Suprapubic skin (tissue), 4 donors: Measurements from ENCODE around the gene CACNA1G. TPM values are rescaled to one million over a fixed set of nuclear protein-coding genes. Genes with fewer than 3 reads are reported as not detected.

Experiments
- DNase-seq, 2 donors: peaks; one replicate each; pipeline ENCODE4 v3.0.0-alpha.2; 2019; ENCODE audit warnings: low spot score in 2 of 2
- H3K27ac ChIP-seq: fragments of 200-600 bp; sonication (generic); one replicate; pipeline ENCODE4 v1.5.1; 2019
- H3K27me3 ChIP-seq: fragments of 200-600 bp; sonication (generic); one replicate; pipeline ENCODE4 v1.5.1; 2019
- H3K36me3 ChIP-seq: fragments of 200-600 bp; sonication (generic); one replicate; pipeline ENCODE4 v1.5.1; 2019
- H3K4me1 ChIP-seq: fragments of 200-600 bp; sonication (generic); one replicate; pipeline ENCODE4 v1.5.1; 2019
- H3K4me3 ChIP-seq: fragments of 200-600 bp; sonication (generic); one replicate; pipeline ENCODE4 v1.5.1; 2019; ENCODE audit warnings: mild to moderate bottlenecking
- H3K9me3 ChIP-seq: fragments of 200-600 bp; sonication (generic); one replicate; pipeline ENCODE4 v1.5.1; 2019
- CTCF ChIP-seq, 2 donors: fragments of 200-600 bp in 1 of 2; fragments of 450-650 bp in 1 of 2; sonication (generic) in 1 of 2; IDR thresholded peaks; one replicate each; pipeline ENCODE4 v1.5.1; 2016 to 2019; ENCODE audit warnings: antibody characterized with exemption in 2 of 2, mild to moderate bottlenecking in 1 of 2, moderate library complexity in 1 of 2
- EP300 ChIP-seq: sonication (generic); formaldehyde crosslinking; IDR thresholded peaks from one replicate; pipeline ENCODE4 v1.6.1; 2017; ENCODE audit warnings: antibody characterized with exemption
- POLR2A ChIP-seq, 2 donors: fragments of 450-650 bp; IDR thresholded peaks; one replicate each; pipeline ENCODE4 v1.6.1; 2017; ENCODE audit warnings: antibody characterized with exemption in 2 of 2, mild to moderate bottlenecking in 2 of 2, moderate library complexity in 2 of 2
- POLR2AphosphoS5 ChIP-seq, 3 donors: sonication (generic); formaldehyde crosslinking; IDR thresholded peaks; one replicate each; pipeline ENCODE4 v1.6.1; 2017; ENCODE audit warnings: antibody characterized with exemption in 3 of 3
- WGBS: methylation state at CpG from one replicate; pipeline ENCODE4 v1.1.5; 2018; 5-methylcytosine and 5-hydroxymethylcytosine counted together
- total RNA-seq, 4 donors: library from RNA; depleted of rRNA; stranded (reverse); fragments of >200 nt; gene quantifications; one replicate each; pipeline ENCODE4 v1.1.0, GENCODE V29; 2016

Gene CACNA1G
- total RNA-seq, 4 donors from 2014 or later: 1.1 to 9.9 (median 2.7) TPM

- no peak overlapping the region for H3K27ac ChIP-seq
- TF ChIP-seq POLR2AphosphoS5 (IDR thresholded peaks at IDR 0.05) (no peak), CTCF (IDR thresholded peaks at IDR 0.05) (no peak), EP300 (no peak), POLR2A (IDR thresholded peaks at IDR 0.05) (no peak)
Measured at GRCh38 chr17:50642722-50643656, 82.5 kb downstream of the CACNA1G start.

GRCh38 chr17:50645748-50646682, 85.5 kb downstream of the CACNA1G start:
- Histone ChIP-seq H3K4me3 (no peak overlapping the region), H3K27ac (no peak overlapping the region), H3K4me1 (peaks cover 12% of the 10 kb centered on the region), H3K36me3 (no peaks in the 10 kb centered on the region), H3K27me3 (no peaks in the 10 kb centered on the region), H3K9me3 (no peaks in the 10 kb centered on the region)
- DNase-seq: no peak
- 97% methylated on average over 3 of the region's 3 CpGs for WGBS
- TF ChIP-seq POLR2AphosphoS5 (IDR thresholded peaks at IDR 0.05) (no peak), EP300 (no peak), CTCF (IDR thresholded peaks at IDR 0.05) (no peak), POLR2A (IDR thresholded peaks at IDR 0.05) (no peak)

More at GRCh38 chr17:50642722-50643656, 82.5 kb downstream of the CACNA1G start:
- Histone ChIP-seq H3K27me3 (no peaks in the 10 kb centered on the region), H3K4me3 (no peak overlapping the region), H3K9me3 (no peaks in the 10 kb centered on the region), H3K4me1 (peaks cover 42% of the 10 kb centered on the region), H3K36me3 (no peaks in the 10 kb centered on the region)
- WGBS: 80% methylated on average over 10 of the region's 10 CpGs
- DNase-seq: no peak

- Histone ChIP-seq H3K27me3 (no peaks in the 10 kb centered on the region), H3K36me3 (no peaks in the 10 kb centered on the region), H3K4me1 (peaks cover under 1% of the 10 kb centered on the region), H3K27ac (no peak overlapping the region), H3K9me3 (no peaks in the 10 kb centered on the region), H3K4me3 (no peak overlapping the region)
- DNase-seq: no peak
- 91% methylated on average over 2 of the region's 2 CpGs for WGBS
- TF ChIP-seq POLR2AphosphoS5 (IDR thresholded peaks at IDR 0.05) (no peak), CTCF (IDR thresholded peaks at IDR 0.05) (no peak), POLR2A (IDR thresholded peaks at IDR 0.05) (no peak), EP300 (no peak)
Measured at GRCh38 chr17:50647187-50647586, 86.7 kb downstream of the CACNA1G start.

GRCh38 chr17:50649042-50649908, 88.8 kb downstream of the CACNA1G start:
- Histone ChIP-seq H3K27ac (no peak overlapping the region), H3K36me3 (no peaks in the 10 kb centered on the region), H3K27me3 (no peaks in the 10 kb centered on the region), H3K4me3 (no peak overlapping the region), H3K9me3 (no peaks in the 10 kb centered on the region), H3K4me1 (no peaks in the 10 kb centered on the region)
- 82% methylated on average over 7 of the region's 7 CpGs for WGBS
- TF ChIP-seq POLR2AphosphoS5 (IDR thresholded peaks at IDR 0.05): no peak
- TF ChIP-seq CTCF (IDR thresholded peaks at IDR 0.05): no peak
- TF ChIP-seq EP300: no peak
- TF ChIP-seq POLR2A (IDR thresholded peaks at IDR 0.05): no peak
- DNase-seq: no peak
